GM10266 (cell line): ENCODE data around the gene SLC27A2.

Experiments used
- DNase-seq: peaks from one replicate; pipeline ENCODE4 v3.0.0; 2012; ENCODE audit errors: extremely low spot score
- TF ChIP-seq, protein P1 (sequence below): IDR thresholded peaks from 2 replicates; pipeline ENCODE4 v1.5.1; 2012; ENCODE audit warnings: mild to moderate bottlenecking, low read depth; ENCODE audit not compliant: control insufficient read depth, insufficient read depth; ENCODE audit errors: missing control alignments

Gene SLC27A2

DNA sequence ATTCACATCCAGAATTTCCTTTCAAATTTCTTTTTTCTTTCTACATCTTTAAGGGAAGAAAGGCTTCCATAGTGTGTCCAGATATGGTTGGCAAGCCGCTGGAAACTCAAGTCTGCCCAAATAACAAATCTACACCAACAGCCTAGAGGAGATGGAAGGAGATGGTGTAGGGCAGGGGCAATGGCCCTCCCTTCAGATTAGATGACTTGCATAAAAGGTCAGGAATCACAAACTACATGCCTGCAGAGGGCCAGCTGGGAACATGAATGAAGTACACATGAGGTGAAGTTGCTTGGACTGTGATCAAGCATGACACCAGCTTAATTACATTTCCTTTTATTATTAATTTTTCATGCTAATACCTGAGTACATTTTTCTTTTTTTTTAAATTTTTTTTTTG lies 10.2 kb downstream of the SLC27A2 start:
- DNase-seq: no peak
- TF ChIP-seq, protein P1, sequence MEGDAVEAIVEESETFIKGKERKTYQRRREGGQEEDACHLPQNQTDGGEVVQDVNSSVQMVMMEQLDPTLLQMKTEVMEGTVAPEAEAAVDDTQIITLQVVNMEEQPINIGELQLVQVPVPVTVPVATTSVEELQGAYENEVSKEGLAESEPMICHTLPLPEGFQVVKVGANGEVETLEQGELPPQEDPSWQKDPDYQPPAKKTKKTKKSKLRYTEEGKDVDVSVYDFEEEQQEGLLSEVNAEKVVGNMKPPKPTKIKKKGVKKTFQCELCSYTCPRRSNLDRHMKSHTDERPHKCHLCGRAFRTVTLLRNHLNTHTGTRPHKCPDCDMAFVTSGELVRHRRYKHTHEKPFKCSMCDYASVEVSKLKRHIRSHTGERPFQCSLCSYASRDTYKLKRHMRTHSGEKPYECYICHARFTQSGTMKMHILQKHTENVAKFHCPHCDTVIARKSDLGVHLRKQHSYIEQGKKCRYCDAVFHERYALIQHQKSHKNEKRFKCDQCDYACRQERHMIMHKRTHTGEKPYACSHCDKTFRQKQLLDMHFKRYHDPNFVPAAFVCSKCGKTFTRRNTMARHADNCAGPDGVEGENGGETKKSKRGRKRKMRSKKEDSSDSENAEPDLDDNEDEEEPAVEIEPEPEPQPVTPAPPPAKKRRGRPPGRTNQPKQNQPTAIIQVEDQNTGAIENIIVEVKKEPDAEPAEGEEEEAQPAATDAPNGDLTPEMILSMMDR: no peak

DNA sequence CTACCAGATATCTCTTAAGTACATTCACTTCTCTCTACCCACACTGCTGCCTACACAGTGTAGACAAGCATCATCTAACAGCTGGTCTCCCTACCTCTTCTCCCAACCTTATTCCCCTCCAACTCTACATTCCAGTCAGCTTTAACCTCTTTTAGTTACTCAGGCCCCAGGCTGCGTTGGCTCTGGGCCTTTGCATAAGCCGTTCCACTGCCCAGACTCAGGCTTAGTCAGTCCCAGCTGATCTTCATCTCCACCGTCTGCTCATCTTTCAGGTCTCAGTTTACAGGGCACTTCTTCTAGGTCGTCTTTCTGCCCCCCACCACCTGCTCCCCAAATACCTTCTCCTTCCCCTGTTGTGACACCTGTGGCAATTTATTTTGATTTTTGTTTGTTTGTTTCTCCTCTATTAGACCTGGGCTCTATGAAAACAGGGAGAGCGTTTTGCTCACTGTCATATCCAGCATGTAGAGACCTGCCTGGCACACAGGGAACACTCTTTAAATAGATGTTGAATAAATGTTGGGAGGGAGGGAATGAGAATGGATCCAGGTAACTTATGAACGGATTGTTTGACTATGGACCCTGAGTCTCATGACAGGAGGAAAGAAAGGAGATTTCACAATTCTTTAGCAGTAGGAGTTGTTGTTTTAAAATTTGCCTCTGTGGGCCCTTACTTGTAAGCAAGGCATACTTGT lies 11.1 kb downstream of the SLC27A2 start:
- no peak for DNase-seq
- TF ChIP-seq, protein P1: no peak

DNA sequence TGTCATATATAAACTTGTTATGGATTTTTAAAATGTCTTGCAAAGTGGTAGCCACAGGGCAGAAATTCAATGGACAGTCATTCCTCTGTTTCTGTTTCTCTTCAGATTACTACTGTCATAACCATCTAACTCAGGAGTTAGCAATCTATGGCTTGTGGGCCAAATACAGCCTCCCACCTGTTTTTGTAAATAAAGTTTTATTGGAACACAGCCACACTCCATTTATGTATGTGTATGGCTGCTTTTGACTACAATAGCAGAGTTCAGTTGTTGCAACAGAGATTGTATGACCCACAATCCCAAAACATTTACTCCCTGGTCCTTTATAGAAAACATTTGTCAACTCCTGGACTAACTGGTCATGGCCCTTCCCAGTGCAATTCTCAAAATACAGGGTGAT lies 20.0 kb downstream of the SLC27A2 start:
- TF ChIP-seq, protein P1: no peak
- no peak for DNase-seq

DNA sequence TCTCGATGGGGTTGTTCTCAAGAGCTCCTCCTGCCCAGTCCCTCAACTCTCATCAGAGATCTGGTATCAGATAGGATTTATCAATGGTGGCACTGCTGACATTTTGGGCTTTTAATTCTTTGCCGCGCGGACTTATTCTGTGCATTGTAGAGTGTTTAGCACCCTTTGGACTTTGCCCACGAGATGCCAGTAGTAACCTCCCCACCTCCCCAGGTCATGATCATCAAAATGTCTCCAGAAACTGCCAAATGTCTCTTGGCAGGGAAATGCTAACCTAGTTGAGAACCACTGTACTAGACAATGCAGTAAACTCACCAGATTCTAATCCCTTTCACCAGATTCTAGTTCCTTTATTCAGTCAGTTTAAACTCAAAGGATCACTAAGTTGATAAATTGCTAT lies 24.0 kb downstream of the SLC27A2 start:
- DNase-seq: no peak

DNA sequence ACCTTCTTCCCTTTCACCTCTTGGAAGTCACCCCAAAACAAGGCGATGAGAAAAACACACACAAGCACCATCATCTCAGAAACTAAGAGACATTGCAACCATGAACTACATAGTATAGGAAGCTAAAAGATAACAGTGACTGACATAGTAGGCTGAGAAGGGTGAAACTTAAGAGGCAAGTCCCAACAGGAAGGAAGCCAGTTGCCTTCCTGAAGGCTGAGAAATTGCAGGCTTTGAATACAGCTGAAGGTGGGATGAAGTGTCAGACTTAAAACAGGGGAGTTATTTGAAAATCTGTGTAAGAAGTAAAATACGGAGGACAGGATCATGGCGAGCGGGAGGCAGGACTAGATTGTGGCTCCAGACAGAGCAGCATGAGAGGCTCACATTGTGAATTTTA lies 27.8 kb downstream of the SLC27A2 start:
- TF ChIP-seq, protein P1: no peak

More for the DNA sequence above, 24.0 kb downstream of the SLC27A2 start:
- TF ChIP-seq, protein P1: no peak

DNA sequence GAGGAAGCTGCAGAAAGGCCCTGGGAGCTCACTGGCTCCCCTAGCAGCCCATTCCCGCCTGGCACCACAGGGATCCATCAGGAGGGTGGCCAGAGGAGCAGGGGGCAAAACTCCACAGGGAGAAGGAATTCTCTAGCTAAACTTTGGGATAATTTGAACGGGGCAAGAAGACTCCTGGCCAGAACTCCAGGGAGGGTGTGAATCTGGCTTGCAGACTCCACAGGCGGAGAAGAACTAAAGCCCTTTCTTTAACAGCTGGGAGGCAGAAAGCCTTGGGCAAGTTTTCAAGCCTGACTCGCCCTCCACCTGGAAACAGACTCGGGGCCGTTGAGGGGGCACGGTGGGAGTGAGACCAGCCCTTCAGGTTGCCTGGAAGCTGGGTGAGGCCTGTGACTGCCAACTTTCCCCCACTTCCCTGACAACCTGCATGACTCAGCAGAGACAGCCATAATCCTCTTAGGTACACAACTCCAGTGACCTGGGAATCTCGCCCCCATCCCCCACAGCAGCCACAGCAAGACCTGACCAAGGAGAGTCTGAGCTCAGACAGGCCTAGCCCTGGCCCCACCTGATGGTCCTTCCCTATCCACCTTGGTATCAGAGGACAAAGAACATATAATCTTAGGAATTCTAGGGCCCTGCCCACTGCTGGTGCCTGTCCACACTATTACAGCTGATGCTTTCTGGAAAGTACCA lies 28.6 kb downstream of the SLC27A2 start:
- TF ChIP-seq, protein P1: no peak
- DNase-seq: no peak

More for the DNA sequence above, 27.8 kb downstream of the SLC27A2 start:
- DNase-seq: no peak

DNA sequence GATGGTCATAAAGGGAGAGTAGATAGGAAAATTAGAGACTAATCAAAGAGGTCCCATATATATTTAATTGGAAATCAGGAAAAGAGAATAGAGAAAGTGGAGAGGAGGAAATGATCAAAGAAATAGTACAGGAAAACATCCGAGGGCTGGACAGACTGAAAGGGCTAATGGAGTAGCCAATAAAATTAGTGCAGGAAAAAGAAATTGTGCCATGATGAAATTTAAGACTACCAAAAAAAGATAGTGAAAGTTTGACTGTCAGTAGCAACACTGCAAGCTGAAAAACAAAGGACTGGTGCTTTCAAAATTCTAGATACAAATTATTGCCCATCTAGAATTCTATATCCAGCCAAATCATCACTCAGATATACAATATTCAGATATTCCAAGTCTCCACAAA lies 36.3 kb downstream of the SLC27A2 start:
- DNase-seq: no peak
- TF ChIP-seq, protein P1: no peak
